Measurements from ENCODE around the gene TMEM114.

Gene TMEM114

GRCh38 chr16:8554881-8555280, 35.4 kb downstream of the TMEM114 start:
- TF ChIP-seq CTCF (conservative IDR thresholded peaks at IDR 0.05; ENCODE audit: low read depth): no peak
- ChIA-PET POLR2A (ENCODE audit: low non-redundant PET) (interaction anchor here (0.5 kb wide), 1 partner anchor 1235 kb away, joined by 3 read pairs; no protein-coding TSS in a partner anchor), CTCF (no interaction called here)
- no peak overlapping the region for H3K27ac ChIP-seq
- DNase-seq (ENCODE audit: low spot score): no peak

- ChIA-PET POLR2A (ENCODE audit: low non-redundant PET) (no interaction called here), CTCF (no interaction called here)
- no peak for TF ChIP-seq CTCF (conservative IDR thresholded peaks at IDR 0.05; ENCODE audit: low read depth)
- no peak overlapping the region for H3K27ac ChIP-seq
- DNase-seq (ENCODE audit: low spot score): no peak
Observed at GRCh38 chr16:8554022-8554421, 36.3 kb downstream of the TMEM114 start.

- TF ChIP-seq CTCF (conservative IDR thresholded peaks at IDR 0.05; ENCODE audit: low read depth): no peak
- ChIA-PET POLR2A (ENCODE audit: low non-redundant PET) (no interaction called here), CTCF (interaction anchor here (0.6 to 0.7 kb wide), 2 partner anchors 1096 to 1618 kb away, joined by 3 to 8 read pairs; no protein-coding TSS in a partner anchor)
- H3K27ac ChIP-seq: no peak overlapping the region
- DNase-seq (ENCODE audit: low spot score): no peak
Observed at GRCh38 chr16:8552487-8553221, 37.7 kb downstream of the TMEM114 start.

- DNase-seq (ENCODE audit: low spot score): no peak
- POLR2A ChIA-PET (ENCODE audit: low non-redundant PET): no interaction called here
- TF ChIP-seq CTCF (conservative IDR thresholded peaks at IDR 0.05; ENCODE audit: low read depth): no peak
- CTCF ChIA-PET: interaction anchor here (0.6 kb wide), 1 partner anchor 1097 kb away, joined by 8 read pairs; no protein-coding TSS in a partner anchor
- H3K27ac ChIP-seq: no peak overlapping the region
Observed at GRCh38 chr16:8551388-8552332, 38.7 kb downstream of the TMEM114 start.

- DNase-seq (ENCODE audit: low spot score): no peak
- no peak for TF ChIP-seq CTCF (conservative IDR thresholded peaks at IDR 0.05; ENCODE audit: low read depth)
- ChIA-PET POLR2A (ENCODE audit: low non-redundant PET) (no interaction called here), CTCF (interaction anchor here (0.6 kb wide), 1 partner anchor 237 kb away, joined by 3 read pairs; no protein-coding TSS in a partner anchor)
- no peak overlapping the region for H3K27ac ChIP-seq
Observed at GRCh38 chr16:8550728-8551387, 39.5 kb downstream of the TMEM114 start.

GRCh38 chr16:8549843-8550412, 40.4 kb downstream of the TMEM114 start:
- CTCF ChIA-PET: interaction anchor here (0.6 kb wide), 1 partner anchor 36 kb away, joined by 3 read pairs; no protein-coding TSS in a partner anchor
- TF ChIP-seq CTCF (conservative IDR thresholded peaks at IDR 0.05; ENCODE audit: low read depth): no peak
- POLR2A ChIA-PET (ENCODE audit: low non-redundant PET): no interaction called here
- H3K27ac ChIP-seq: no peak overlapping the region
- no peak for DNase-seq (ENCODE audit: low spot score)
